ENCODE results near the gene BRAT1.
A peak's percentile ranks its signal among the peaks of the same experiment; 100 is the strongest.
"Not testable (repeated sequence)": the region's sequence is repeated elsewhere in the genome, so short reads cannot be mapped to it uniquely, and the experiment has no call there.

The BRAT1 gene

GRCh38 chr7:2535872-2536627 is 19.3 kb downstream of the BRAT1 start:
- not testable (repeated sequence) for DNase-seq

GRCh38 chr7:2534214-2534613 is 21.1 kb downstream of the BRAT1 start:
- DNase-seq: not testable (repeated sequence)

- DNase-seq: not testable (repeated sequence)
Measured at GRCh38 chr7:2533566-2533965, 21.8 kb downstream of the BRAT1 start.

- not testable (repeated sequence) for DNase-seq
Measured at GRCh38 chr7:2532816-2533215, 22.5 kb downstream of the BRAT1 start.

GRCh38 chr7:2532199-2532772 is 23.0 kb downstream of the BRAT1 start:
- not testable (repeated sequence) for DNase-seq

- DNase-seq: not testable (repeated sequence)
Measured at GRCh38 chr7:2531796-2532110, 23.6 kb downstream of the BRAT1 start.

GRCh38 chr7:2530994-2531795 is 24.1 kb downstream of the BRAT1 start:
- not testable (repeated sequence) for DNase-seq

GRCh38 chr7:2530071-2530987 is 25.0 kb downstream of the BRAT1 start:
- DNase-seq: peak; percentile 61 to 71

- no peak for DNase-seq
Measured at GRCh38 chr7:2529161-2530070, 25.9 kb downstream of the BRAT1 start.

GRCh38 chr7:2528481-2529095 is 26.7 kb downstream of the BRAT1 start:
- no peak for DNase-seq

GRCh38 chr7:2527505-2528467 is 27.5 kb downstream of the BRAT1 start:
- DNase-seq: peak; percentile 62 to 67

GRCh38 chr7:2526659-2527504 is 28.4 kb downstream of the BRAT1 start:
- DNase-seq: no peak

GRCh38 chr7:2525658-2526630 is 29.4 kb downstream of the BRAT1 start:
- DNase-seq: no peak

- no peak for DNase-seq
Measured at GRCh38 chr7:2524808-2525657, 30.3 kb downstream of the BRAT1 start.

GRCh38 chr7:2523941-2524807 is 31.1 kb downstream of the BRAT1 start:
- DNase-seq: no peak

GRCh38 chr7:2523461-2523936 is 31.8 kb downstream of the BRAT1 start:
- no peak for DNase-seq

Measured in activated CD4-positive, alpha-beta T cell treated with anti-CD3 and anti-CD28 coated beads, Interleukin-2, amount 50 U/mL, for 4 hours (primary cell).